HepG2 (cell line): ENCODE measurements around the gene DAPL1. TPM values are rescaled to one million over a fixed set of nuclear protein-coding genes. Genes with fewer than 3 reads are reported as not detected.

Source experiments
- ATAC-seq: fragments of 200-7000 bp; cut with Tn5 transposase; 3 replicates; pipeline ENCODE4 v1.9.1; 2020; ENCODE audit warnings: mild to moderate bottlenecking, moderate library complexity
- BruUV-seq: library from RNA; stranded (reverse); fragments of 400-500 nt; replicated peaks from 2 replicates; lab custom pipeline; 2021; lab: Mats Ljungman, UMichigan
- CTCF ChIA-PET: fragments of 300-600 bp; formaldehyde crosslinking; extraction: SDS; loops from one replicate; lab custom pipeline; 2021; ENCODE audit warnings: low total read pairs, inconsistent platforms, low intra/inter-chr PET ratio; lab: Yijun Ruan, JAX
- POLR2A ChIA-PET: fragments of 350-600 bp; sonication (Branson Sonifier 250); formaldehyde crosslinking; loops from one replicate; lab custom pipeline; 2020; ENCODE audit warnings: antibody characterized with exemption, inconsistent platforms; lab: Yijun Ruan, JAX
- DNase-seq: peaks from one replicate; pipeline ENCODE4 v3.0.0-alpha.2; 2015; ENCODE audit warnings: low spot score
- FAIRE-seq: peaks from 3 replicates; lab custom pipeline; 2011; peaks lifted over from hg19 to GRCh38; lab: Jason Lieb, UNC
- H2AFZ ChIP-seq: one replicate; pipeline ENCODE4 v1.6.1; 2011; ENCODE audit warnings: low read length, inconsistent platforms
- H3K27ac ChIP-seq: fragments of 300-600 bp; 3 replicates; pipeline ENCODE4 v1.8.0; 2011; ENCODE audit warnings: mixed run types, mild to moderate bottlenecking, mixed read lengths, low read length, inconsistent platforms; ENCODE audit not compliant: insufficient read depth; ENCODE audit errors: extremely low read length
- H3K27me3 ChIP-seq, 2 experiments: fragments of 200-600 bp in 1 of 2; 2 replicates in 1 of 2; 3 replicates in 1 of 2; pipeline versions ENCODE4 v1.6.0 to v1.8.0; 2011; ENCODE audit warnings: low read length in 2 of 2, mild to moderate bottlenecking in 2 of 2, moderate library complexity in 2 of 2, inconsistent platforms in 1 of 2; ENCODE audit not compliant: insufficient read depth in 2 of 2, control insufficient read depth in 1 of 2
- H3K36me3 ChIP-seq, 2 experiments: fragments of 200-600 bp in 1 of 2; replicated peaks in 1 of 2; 2 replicates in 1 of 2; 3 replicates in 1 of 2; pipeline versions ENCODE4 v1.5.1 to v1.8.0; 2011; ENCODE audit warnings: low read length in 2 of 2, inconsistent platforms in 1 of 2; ENCODE audit not compliant: insufficient read depth in 2 of 2, control insufficient read depth in 1 of 2
- H3K4me1 ChIP-seq: 2 replicates; pipeline ENCODE4 v1.5.1; 2012; ENCODE audit warnings: low read length, inconsistent platforms; ENCODE audit not compliant: insufficient read depth
- H3K4me2 ChIP-seq: 2 replicates; pipeline ENCODE4 v1.6.0; 2011; ENCODE audit warnings: low read depth, low read length, inconsistent platforms
- H3K4me3 ChIP-seq, 3 experiments: fragments of 200-600 bp in 1 of 3; sonication (generic), shearing (Covaris generic) in 1 of 3; replicated peaks in 1 of 3; 2 replicates each; pipeline ENCODE4 v1.5.1; 2011 to 2016; ENCODE audit warnings: low read length in 3 of 3, inconsistent platforms in 2 of 3, low read depth in 2 of 3, mild to moderate bottlenecking in 2 of 3, control low read depth in 1 of 3, mixed read lengths in 1 of 3; ENCODE audit not compliant: insufficient read depth in 1 of 3
- H3K79me2 ChIP-seq: one replicate; pipeline ENCODE4 v1.6.1; 2011; ENCODE audit warnings: low read length, inconsistent platforms; ENCODE audit not compliant: insufficient read depth
- H3K9ac ChIP-seq: 2 replicates; pipeline ENCODE4 v1.6.0; 2011; ENCODE audit warnings: mild to moderate bottlenecking, low read depth, low read length, inconsistent platforms; ENCODE audit not compliant: insufficient read depth
- H3K9me3 ChIP-seq: 2 replicates; pipeline ENCODE4 v1.5.1; 2012; ENCODE audit warnings: mild to moderate bottlenecking, low read length
- H4K20me1 ChIP-seq: 2 replicates; pipeline ENCODE4 v1.6.0; 2011; ENCODE audit warnings: inconsistent platforms, mild to moderate bottlenecking, low read length, moderate library complexity; ENCODE audit not compliant: insufficient read depth
- ATF7-NPFF ChIP-seq: sonication (generic); formaldehyde crosslinking; IDR thresholded peaks from 2 replicates; pipeline ENCODE4 v1.8.1; 2023; ENCODE audit warnings: mild to moderate bottlenecking, low read depth, missing genetic modification reagents, moderate library complexity
- EEA1 ChIP-seq: sonication (generic); formaldehyde crosslinking; IDR thresholded peaks from 2 replicates; pipeline ENCODE4 v1.5.1; 2020; ENCODE audit warnings: mild to moderate bottlenecking, missing genetic modification reagents, borderline replicate concordance
- HBP1 ChIP-seq: IDR thresholded peaks from 2 replicates; pipeline ENCODE4 v1.6.1; 2016; ENCODE audit warnings: low read depth, control low read depth
- HES4 ChIP-seq: sonication (generic); formaldehyde crosslinking; IDR thresholded peaks from 2 replicates; pipeline ENCODE4 v1.9.0; 2021; ENCODE audit warnings: mild to moderate bottlenecking, missing genetic modification reagents, borderline replicate concordance
- HINFP ChIP-seq: sonication (generic); formaldehyde crosslinking; IDR thresholded peaks from 2 replicates; pipeline ENCODE4 v1.4.0; 2020; ENCODE audit warnings: low read depth, mild to moderate bottlenecking, missing genetic modification reagents
- KLF15 ChIP-seq: sonication (generic); formaldehyde crosslinking; IDR thresholded peaks from 2 replicates; pipeline ENCODE4 v1.8.1; 2023; ENCODE audit warnings: borderline replicate concordance, mild to moderate bottlenecking, inconsistent platforms, missing genetic modification reagents, mixed read lengths
- KLF16 ChIP-seq, 2 experiments: sonication (generic) in 1 of 2; formaldehyde crosslinking in 1 of 2; IDR thresholded peaks; 2 replicates each; pipeline versions ENCODE4 v1.6.1 to v1.8.0; 2016 to 2023; ENCODE audit warnings: missing genetic modification reagents in 2 of 2, missing compliant biosample characterization in 1 of 2
- MIXL1 ChIP-seq: IDR thresholded peaks from 2 replicates; pipeline ENCODE4 v1.6.1; 2016
- SATB2 ChIP-seq: sonication (generic); formaldehyde crosslinking; IDR thresholded peaks from 2 replicates; pipeline ENCODE4 v1.5.0; 2020; ENCODE audit warnings: missing genetic modification reagents
- TRIM24 ChIP-seq: sonication (generic); formaldehyde crosslinking; IDR thresholded peaks from 2 replicates; pipeline ENCODE4 v1.8.0; 2022; ENCODE audit warnings: mild to moderate bottlenecking, missing genetic modification reagents
- ZNF180 ChIP-seq: sonication (generic); formaldehyde crosslinking; IDR thresholded peaks from 2 replicates; pipeline ENCODE4 v1.4.0; 2020; ENCODE audit warnings: low read depth, missing genetic modification reagents, borderline replicate concordance
- ZNF24 ChIP-seq: fragments of 450-650 bp; IDR thresholded peaks from 2 replicates; pipeline ENCODE4 v1.6.1; 2017; ENCODE audit warnings: antibody characterized with exemption, mild to moderate bottlenecking
- ZNF264 ChIP-seq: sonication (generic); formaldehyde crosslinking; IDR thresholded peaks from 2 replicates; pipeline ENCODE4 v1.4.0; 2020; ENCODE audit warnings: missing genetic modification reagents
- ZNF354B ChIP-seq: sonication (generic); formaldehyde crosslinking; IDR thresholded peaks from 2 replicates; pipeline ENCODE4 v1.8.0; 2022; ENCODE audit warnings: mild to moderate bottlenecking, missing genetic modification reagents
- ZNF564 ChIP-seq: sonication (generic); formaldehyde crosslinking; IDR thresholded peaks from 2 replicates; pipeline ENCODE4 v1.8.1; 2023; ENCODE audit warnings: mild to moderate bottlenecking, missing genetic modification reagents
- WGBS: methylation state at CpG from one replicate; pipeline ENCODE4 v1.1.6; 2017; ENCODE audit warnings: low lambda C conversion rate; 5-methylcytosine and 5-hydroxymethylcytosine counted together
- in situ Hi-C: cut with HindIII; loops from 2 replicates; pipeline ENCODE4 v1.10.0; 2017; ENCODE audit warnings: low pct_unique_long_range_greater_than_20kb; ENCODE audit not compliant: extremely low pct_ligation_motif_present
- intact Hi-C: fragments of 100-400 bp; cut with micrococcal nuclease; formaldehyde crosslinking; loops from one replicate; pipeline ENCODE4 v1.10.0; 2022; ENCODE audit not compliant: unreplicated experiment
- polyA plus RNA-seq, 8 experiments: library from polyadenylated mRNA; depleted of rRNA in 3 of 8; stranded (reverse) in 7 of 8; unstranded in 1 of 8; fragments of >200 nt; fragmentation: Illumina TruSeq in 4 of 8; extraction: Trizol in 4 of 8; gene quantifications; 2 replicates each; pipeline versions ENCODE4 v1.2.1 to v1.2.3, GENCODE V29; 2011 to 2016; ENCODE audit warnings: low read depth in 4 of 8, missing spikeins in 1 of 8, mixed read lengths in 1 of 8; ENCODE audit not compliant: insufficient read depth in 1 of 8
- total RNA-seq, 5 experiments: library from RNA; depleted of rRNA; stranded (reverse); fragments of >200 nt; fragmentation: Illumina TruSeq; extraction: Trizol; gene quantifications; 2 replicates each; pipeline ENCODE4 v1.2.3, GENCODE V29; 2016; ENCODE audit warnings: low read depth in 1 of 5

The DAPL1 gene
- total and polyA plus RNA-seq, 2 of the 13 experiments (the other 11 are each of a cell fraction or from before 2014, with no cell fraction given) = not detected

GRCh38 chr2:158796652-158797051, 1.5 kb downstream of the DAPL1 start:
- H3K79me2 ChIP-seq = no peaks in the 10 kb centered on the region

More at GRCh38 chr2:158796652-158797051, 1.5 kb downstream of the DAPL1 start:
- BruUV-seq = no TSS peak
- H3K4me1 ChIP-seq = no peaks in the 10 kb centered on the region
- no peak overlapping the region for H3K4me2 ChIP-seq
- no peaks in the 10 kb centered on the region for H3K9me3 ChIP-seq
- ChIA-PET CTCF (no interaction called here), POLR2A (no interaction called here)
- no peaks in the 10 kb centered on the region for H3K36me3 ChIP-seq
- H3K27me3 ChIP-seq = peaks cover 4 to 31% of the 10 kb centered on the region in 2 experiments; a peak in 4 of 5 replicates
- H3K4me3 ChIP-seq = no peak overlapping the region
- no peaks in the 10 kb centered on the region for H4K20me1 ChIP-seq
- DNase-seq (no peak), ATAC-seq (no peak)
- no peak overlapping the region for H3K9ac ChIP-seq
- intact Hi-C loops = no loop called here
- 23% methylated on average over 2 of the region's 2 CpGs for WGBS
- in situ Hi-C loops = no loop called here
- H3K27ac ChIP-seq = no peak overlapping the region
- H2AFZ ChIP-seq = no peak overlapping the region
- TF ChIP-seq SATB2 (CRISPR knock-in tag) (no peak), HINFP (CRISPR knock-in tag) (no peak), HES4 (CRISPR knock-in tag) (no peak), ZNF354B (CRISPR knock-in tag) (no peak), ZNF24 (no peak), ZNF264 (CRISPR knock-in tag) (no peak), HBP1 (CRISPR knock-in tag) (no peak), TRIM24 (no peak), EEA1 (CRISPR knock-in tag) (no peak), MIXL1 (no peak), KLF15 (CRISPR knock-in tag) (no peak), ATF7-NPFF (no peak), ZNF564 (CRISPR knock-in tag) (no peak), ZNF180 (CRISPR knock-in tag) (no peak), KLF16 (CRISPR knock-in tag; IDR thresholded peaks at IDR 0.05) (no peak)
- TF ChIP-seq, all 625 proteins: peak for 0
- FAIRE-seq = no peak
